Endothelial cell of umbilical vein (primary cell): ENCODE results near the gene PELI3. TPM values are rescaled to one million over a fixed set of nuclear protein-coding genes. Genes with fewer than 3 reads are reported as not detected.

Experiments
- BruUV-seq: library from RNA; stranded (reverse); fragments of 400-500 nt; replicated peaks from 2 replicates; lab custom pipeline; 2021; lab: Mats Ljungman, UMichigan
- CTCF ChIA-PET: fragments of 300-600, 350-600 bp; sonication (Branson Sonifier 250); formaldehyde crosslinking; loops from one replicate; lab custom pipeline; 2021; ENCODE audit warnings: antibody characterized with exemption, inconsistent platforms; lab: Charles Lee
- POLR2A ChIA-PET: fragments of 300-600, 350-600 bp; sonication (Branson Sonifier 250); formaldehyde crosslinking; loops from one replicate; lab custom pipeline; 2021; ENCODE audit warnings: antibody characterized with exemption, inconsistent platforms; lab: Charles Lee
- DNase-seq: peaks from one replicate; pipeline ENCODE4 v3.0.0-alpha.2; 2011; ENCODE audit warnings: low read depth, low spot score
- FAIRE-seq: peaks from 2 replicates; lab custom pipeline; 2011; peaks lifted over from hg19 to GRCh38; lab: Jason Lieb, UNC
- H2AFZ ChIP-seq: 2 replicates; pipeline ENCODE4 v1.6.0; 2012; ENCODE audit warnings: low read depth, low read length, control low read depth, inconsistent platforms
- H3K27ac ChIP-seq: 2 replicates; pipeline ENCODE4 v1.5.1; 2011; ENCODE audit warnings: low read depth, mild to moderate bottlenecking, control low read depth, low read length, moderate library complexity; ENCODE audit not compliant: insufficient read depth
- H3K27me3 ChIP-seq, 2 experiments: 2 replicates each; pipeline versions ENCODE4 v1.6.0 to v1.6.1; 2011; ENCODE audit warnings: low read length in 2 of 2, mixed read lengths in 1 of 2; ENCODE audit not compliant: control insufficient read depth in 2 of 2, insufficient read depth in 2 of 2
- H3K36me3 ChIP-seq, 2 experiments: 2 replicates in 1 of 2; 3 replicates in 1 of 2; pipeline ENCODE4 v1.5.1; 2011; ENCODE audit warnings: low read length in 2 of 2, mild to moderate bottlenecking in 1 of 2, moderate library complexity in 1 of 2; ENCODE audit not compliant: control insufficient read depth in 2 of 2, insufficient read depth in 2 of 2; ENCODE audit errors: extremely low read depth in 1 of 2
- H3K4me1 ChIP-seq: 3 replicates; pipeline ENCODE4 v1.5.1; 2011; ENCODE audit warnings: mild to moderate bottlenecking, low read length; ENCODE audit not compliant: control insufficient read depth, insufficient read depth; ENCODE audit errors: extremely low read depth
- H3K4me2 ChIP-seq: 2 replicates; pipeline ENCODE4 v1.6.1; 2011; ENCODE audit warnings: low read length, control low read depth, mixed read lengths; ENCODE audit not compliant: insufficient read depth
- H3K4me3 ChIP-seq, 3 experiments: fragments of 200-600 bp in 1 of 3; sonication (generic), shearing (Covaris generic) in 1 of 3; replicated peaks in 1 of 3; 2 replicates each; pipeline ENCODE4 v1.5.1; 2011 to 2016; ENCODE audit warnings: control low read depth in 3 of 3, low read length in 3 of 3, mild to moderate bottlenecking in 2 of 3, inconsistent platforms in 1 of 3, low read depth in 1 of 3, moderate library complexity in 1 of 3; ENCODE audit not compliant: insufficient read depth in 1 of 3
- H3K79me2 ChIP-seq: 2 replicates; pipeline ENCODE4 v1.6.0; 2012; ENCODE audit warnings: low read length, inconsistent platforms; ENCODE audit not compliant: control insufficient read depth, insufficient read depth
- H3K9ac ChIP-seq: replicated peaks from 2 replicates; pipeline ENCODE3; 2011; ENCODE audit warnings: low read length, control low read depth; ENCODE audit not compliant: insufficient read depth; ENCODE audit errors: extremely low read depth
- H3K9me1 ChIP-seq: replicated peaks from 3 replicates; pipeline ENCODE4 v1.6.0; 2011; ENCODE audit warnings: mild to moderate bottlenecking, low read length; ENCODE audit not compliant: control insufficient read depth, insufficient read depth; ENCODE audit errors: extremely low read depth
- H3K9me3 ChIP-seq: replicated peaks from 2 replicates; pipeline ENCODE4 v1.5.1; 2012; ENCODE audit warnings: low read length, inconsistent platforms; ENCODE audit not compliant: control insufficient read depth, insufficient read depth
- H4K20me1 ChIP-seq: replicated peaks from 2 replicates; pipeline ENCODE3; 2011; ENCODE audit warnings: mild to moderate bottlenecking, low read length; ENCODE audit not compliant: control insufficient read depth, insufficient read depth; ENCODE audit errors: extremely low read depth
- CTCF ChIP-seq, 2 donors: IDR thresholded peaks; 1 replicate in 1 of 2; 2 replicates in 1 of 2; pipeline ENCODE4 v1.5.1; 2011; ENCODE audit warnings: low read length in 2 of 2, mild to moderate bottlenecking in 2 of 2, moderate library complexity in 2 of 2, control low read depth in 1 of 2, inconsistent platforms in 1 of 2, low read depth in 1 of 2; ENCODE audit not compliant: insufficient read depth in 1 of 2; ENCODE audit errors: extremely low read depth in 1 of 2
- EZH2 ChIP-seq: IDR thresholded peaks from 2 replicates; pipeline ENCODE4 v1.6.1; 2012; ENCODE audit warnings: borderline replicate concordance, low read depth, mild to moderate bottlenecking, moderate library complexity, low read length, inconsistent platforms; ENCODE audit not compliant: severe bottlenecking
- FOS ChIP-seq: IDR thresholded peaks from 2 replicates; pipeline ENCODE4 v1.6.1; 2011; ENCODE audit warnings: mild to moderate bottlenecking, low read length, moderate library complexity, borderline replicate concordance; ENCODE audit not compliant: insufficient read depth
- GATA2 ChIP-seq: IDR thresholded peaks from 2 replicates; pipeline ENCODE4 v1.7.0; 2011; ENCODE audit warnings: low read depth, mild to moderate bottlenecking, moderate library complexity, mixed read lengths, low read length; ENCODE audit not compliant: insufficient read length, insufficient read depth
- JUN ChIP-seq: IDR thresholded peaks from 2 replicates; pipeline ENCODE4 v1.6.1; 2011; ENCODE audit warnings: borderline replicate concordance, low read depth; ENCODE audit not compliant: insufficient read length, insufficient read depth
- MYC ChIP-seq: IDR thresholded peaks from one replicate; pipeline ENCODE4 v1.6.1; 2011; ENCODE audit warnings: mild to moderate bottlenecking, low read depth, low read length
- POLR2A ChIP-seq: IDR thresholded peaks from 2 replicates; pipeline ENCODE4 v1.6.1; 2012; ENCODE audit warnings: low read depth, mild to moderate bottlenecking, control low read depth, low read length
- POLR2AphosphoS5 ChIP-seq: IDR thresholded peaks from 2 replicates; pipeline ENCODE4 v1.6.1; 2012; ENCODE audit warnings: low read depth, mild to moderate bottlenecking, control low read depth, low read length, moderate library complexity; ENCODE audit not compliant: insufficient read depth
- dilution Hi-C: fragments of 300-500 bp; cut with MboI; formaldehyde crosslinking; loops from one replicate; pipeline ENCODE4 v1.15.0; 2019; ENCODE audit warnings: low sequenced_read_pairs; ENCODE audit not compliant: extremely low pct_ligation_motif_present
- intact Hi-C: fragments of 100-400 bp; cut with micrococcal nuclease; formaldehyde crosslinking; loops from one replicate; pipeline ENCODE4 v1.10.0; 2022
- polyA plus RNA-seq, 4 experiments: library from polyadenylated mRNA; depleted of rRNA in 3 of 4; stranded (reverse) in 3 of 4; unstranded in 1 of 4; fragments of >200 nt; gene quantifications; 2 replicates each; pipeline versions ENCODE4 v1.2.1 to v1.2.3, GENCODE V29; 2011 to 2012; ENCODE audit warnings: missing spikeins in 1 of 4
- total RNA-seq: library from RNA; stranded (reverse); gene quantifications from 2 replicates; pipeline ENCODE4 v1.2.3, GENCODE V29; 2021
- TF ChIP-seq, protein P1 (sequence below): IDR thresholded peaks from 2 replicates; pipeline ENCODE4 v1.6.1; 2011; ENCODE audit not compliant: insufficient read depth, insufficient read length

Gene PELI3
- total and polyA plus RNA-seq, 2 donors (not counting 3 experiments of a cell fraction or from before 2014, with no cell fraction given) = 2.8 to 2.9 TPM

- no peak overlapping the region for H2AFZ ChIP-seq
- H3K9me1 ChIP-seq = no peaks in the 10 kb centered on the region
- H3K27ac ChIP-seq = no peak overlapping the region
- no peak for DNase-seq
- H3K9ac ChIP-seq = no peak overlapping the region
- intact Hi-C loops (no loop called here), dilution Hi-C loops (no loop called here)
- no peaks in the 10 kb centered on the region for H3K79me2 ChIP-seq
- no peak for FAIRE-seq
- no TSS peak for BruUV-seq
- H3K4me3 ChIP-seq = no peak overlapping the region
- H3K36me3 ChIP-seq = no peaks in the 10 kb centered on the region
- no peaks in the 10 kb centered on the region for H3K9me3 ChIP-seq
- H3K4me2 ChIP-seq = no peak overlapping the region
- TF ChIP-seq FOS (no peak), GATA2 (no peak), JUN (no peak), POLR2AphosphoS5 (no peak)
- TF ChIP-seq, protein P1, sequence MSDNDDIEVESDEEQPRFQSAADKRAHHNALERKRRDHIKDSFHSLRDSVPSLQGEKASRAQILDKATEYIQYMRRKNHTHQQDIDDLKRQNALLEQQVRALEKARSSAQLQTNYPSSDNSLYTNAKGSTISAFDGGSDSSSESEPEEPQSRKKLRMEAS = no peak
- H3K4me1 ChIP-seq = no peaks in the 10 kb centered on the region
- H3K27me3 ChIP-seq = no peaks in the 10 kb centered on the region
- POLR2A ChIA-PET = no interaction called here
- CTCF ChIA-PET = interaction anchor here (1.3 kb wide), 1 partner anchor 8 kb away, joined by 3 read pairs; no protein-coding TSS in a partner anchor
- H4K20me1 ChIP-seq = no peaks in the 10 kb centered on the region
These were observed 40.4 kb upstream of the PELI3 start for GRCh38 chr11:66426314-66426713.

DNA sequence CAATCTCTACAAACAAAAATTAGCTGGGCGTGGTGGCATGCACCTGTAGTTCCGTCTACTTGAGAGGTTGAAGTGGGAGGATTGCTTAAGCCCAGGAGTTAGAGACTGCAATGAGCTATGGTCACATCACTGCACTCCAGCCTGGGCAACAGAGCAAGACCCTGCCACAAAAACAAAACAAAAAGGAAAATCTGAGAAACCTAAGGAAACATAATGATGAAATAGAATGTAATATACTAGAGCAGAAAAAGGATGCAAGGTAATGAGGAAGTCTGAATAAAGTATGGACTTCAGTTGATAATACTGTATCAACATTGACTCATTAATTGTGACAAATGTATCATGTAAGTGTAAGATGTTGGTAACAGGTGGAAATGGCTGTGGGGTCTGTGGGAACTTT lies 37.8 kb upstream of the PELI3 start:
- no peak for FAIRE-seq
- intact Hi-C loops (no loop called here), dilution Hi-C loops (no loop called here)
- H3K9me3 ChIP-seq = no peaks in the 10 kb centered on the region
- ChIA-PET POLR2A (no interaction called here), CTCF (interaction anchor here (0.8 to 7.5 kb wide), 8 partner anchors 8 to 249 kb away, joined by 3 to 87 read pairs (median 11); partner anchors contain the start of genes MRPL11, NPAS4 and RBM4B)
- no peak overlapping the region for H3K4me3 ChIP-seq
- H3K27me3 ChIP-seq = no peaks in the 10 kb centered on the region
- H3K9me1 ChIP-seq = no peaks in the 10 kb centered on the region
- H4K20me1 ChIP-seq = no peaks in the 10 kb centered on the region
- no peaks in the 10 kb centered on the region for H3K4me1 ChIP-seq
- no peak overlapping the region for H3K4me2 ChIP-seq
- BruUV-seq = no TSS peak
- TF ChIP-seq POLR2A (no peak), JUN (no peak), MYC (no peak), EZH2 (no peak), FOS (no peak), POLR2AphosphoS5 (no peak), CTCF (IDR thresholded peaks at IDR 0.05; ENCODE audit: extremely low read depth in 1 of 2, insufficient read depth in 1 of 2, low read depth in 1 of 2, low read length in 2 of 2) (no peak), GATA2 (no peak)
- TF ChIP-seq, protein P1 = no peak
- H3K36me3 ChIP-seq = no peaks in the 10 kb centered on the region
- no peaks in the 10 kb centered on the region for H3K79me2 ChIP-seq
- no peak overlapping the region for H3K9ac ChIP-seq
- no peak for DNase-seq
- H3K27ac ChIP-seq = no peak overlapping the region
- H2AFZ ChIP-seq = no peak overlapping the region
